CD4-positive, alpha-beta T cell treated with Interferon alpha-2 for 1 hour (primary cell): ENCODE measurements around the gene NACC1.
A peak's percentile ranks its signal among the peaks of the same experiment; 100 is the strongest.
"Not testable (repeated sequence)": the region's sequence is repeated elsewhere in the genome, so short reads cannot be mapped to it uniquely, and the experiment has no call there.

ENCODE experiments used
- DNase-seq, 2 donors: peaks; one replicate each; pipeline ENCODE4 v3.0.0-alpha.2; 2020 to 2022

Gene NACC1

DNA sequence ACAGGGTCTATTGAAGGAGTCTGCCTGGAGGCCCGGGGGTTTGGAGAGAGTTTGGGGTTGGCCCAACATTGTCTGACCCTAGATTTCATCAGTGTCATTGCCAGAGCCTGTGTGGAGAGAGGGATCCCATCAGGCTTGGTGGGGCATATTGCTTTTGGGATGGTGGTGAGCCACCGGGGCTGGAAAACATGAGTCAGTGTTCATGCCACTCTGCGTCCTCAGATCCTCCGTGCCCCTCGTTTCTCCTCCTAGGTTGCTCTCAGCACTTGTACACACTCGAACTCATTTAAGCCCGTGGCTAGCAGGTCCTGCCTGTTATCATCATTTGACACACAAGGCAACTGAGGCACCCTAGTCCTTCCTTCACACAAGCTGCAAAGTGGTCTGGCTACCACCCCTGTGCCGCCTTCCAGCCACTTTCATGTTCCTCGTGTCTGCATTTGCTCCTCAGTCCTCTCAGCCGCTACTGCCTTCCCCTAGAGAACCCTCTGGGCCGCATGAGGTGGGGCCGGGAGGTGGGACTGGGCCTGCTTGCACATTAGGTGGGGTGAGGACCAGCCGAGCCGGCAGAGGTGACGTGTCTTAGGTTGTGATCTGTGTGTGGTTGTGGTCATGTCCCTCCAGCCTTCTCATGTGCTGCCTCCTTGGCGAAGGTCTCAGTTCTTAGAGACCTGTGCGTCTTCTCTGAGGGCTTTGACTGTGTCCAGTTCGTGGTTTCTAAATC lies 3.6 kb downstream of the NACC1 start:
- peak; percentile 18 for DNase-seq

DNA sequence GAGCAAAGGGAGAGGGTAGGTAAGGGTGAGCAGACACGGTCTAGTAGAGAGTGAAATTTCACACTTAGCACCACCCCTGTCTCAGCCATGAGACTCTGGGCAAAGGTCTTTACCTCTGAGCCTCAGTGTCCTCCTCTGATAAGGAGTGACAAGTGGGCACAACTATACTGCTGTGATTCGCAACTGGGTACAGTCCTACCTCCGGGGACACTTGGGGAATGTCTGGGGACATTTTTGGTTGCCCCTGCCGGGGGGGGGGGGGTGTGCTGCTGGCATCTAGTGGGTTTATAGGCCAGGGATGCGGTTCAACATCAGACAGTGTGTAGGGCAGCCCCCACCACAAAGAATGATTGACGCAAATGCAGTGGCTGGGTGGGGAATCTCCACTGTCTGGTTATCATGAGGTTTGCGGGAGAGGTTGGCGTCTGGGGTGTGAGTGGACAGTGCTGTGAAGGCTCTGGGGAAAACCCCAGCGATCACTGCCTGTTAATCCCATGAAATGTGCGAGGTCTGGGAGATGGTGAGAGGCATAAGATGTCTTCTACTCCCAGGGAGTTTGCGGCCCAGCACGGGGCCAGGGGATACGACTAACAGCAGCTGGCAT lies 4.3 kb downstream of the NACC1 start:
- peak in 1 of 2 donors; percentile 31 for DNase-seq

DNA sequence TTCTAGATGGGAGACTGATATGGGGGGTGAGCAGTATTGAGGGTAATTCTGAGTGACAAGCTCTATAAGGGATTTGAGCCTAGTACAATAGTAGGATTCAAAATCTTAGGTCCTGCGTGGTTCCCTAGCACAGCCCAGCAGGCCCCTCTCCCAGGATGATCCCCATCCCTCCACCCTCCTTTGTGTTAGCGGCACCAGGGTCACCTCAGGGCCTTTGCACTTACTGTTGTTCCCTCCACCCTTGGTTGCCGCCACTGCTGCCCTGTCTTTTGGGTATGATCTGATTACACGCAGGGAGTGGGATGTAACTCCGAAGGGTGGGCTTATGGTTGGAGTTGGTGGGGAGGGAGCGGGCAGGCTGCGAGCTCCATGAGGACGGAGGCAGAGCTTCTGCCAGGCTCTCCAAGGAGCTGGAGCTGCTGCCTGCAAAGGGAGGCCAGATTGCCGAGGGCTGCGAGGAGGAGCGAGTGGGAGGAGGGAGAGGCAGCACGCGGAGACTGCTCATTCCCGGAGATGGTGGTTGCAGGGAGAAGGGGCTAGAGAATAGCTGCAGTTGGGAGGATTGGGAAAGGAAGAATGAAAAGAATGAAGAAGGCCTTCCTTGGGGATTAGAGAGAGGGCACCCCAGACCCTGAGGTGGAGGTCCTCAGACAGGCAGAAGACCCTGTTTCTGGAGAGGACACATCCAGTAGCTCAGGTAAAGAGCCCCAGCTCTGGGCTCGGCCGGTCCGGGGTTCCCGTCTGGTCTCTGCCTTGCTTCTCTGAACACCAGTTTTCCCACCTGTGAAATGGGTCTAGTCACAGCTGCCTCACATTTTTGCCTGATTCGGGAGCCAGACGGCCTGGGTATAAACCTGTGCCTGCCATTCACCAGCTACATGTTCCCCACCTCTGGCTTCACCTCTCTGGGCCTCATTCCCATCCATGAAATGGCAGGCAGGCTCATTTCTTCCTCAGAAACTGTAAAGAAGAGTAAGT lies 5.2 kb downstream of the NACC1 start:
- DNase-seq = no peak

DNA sequence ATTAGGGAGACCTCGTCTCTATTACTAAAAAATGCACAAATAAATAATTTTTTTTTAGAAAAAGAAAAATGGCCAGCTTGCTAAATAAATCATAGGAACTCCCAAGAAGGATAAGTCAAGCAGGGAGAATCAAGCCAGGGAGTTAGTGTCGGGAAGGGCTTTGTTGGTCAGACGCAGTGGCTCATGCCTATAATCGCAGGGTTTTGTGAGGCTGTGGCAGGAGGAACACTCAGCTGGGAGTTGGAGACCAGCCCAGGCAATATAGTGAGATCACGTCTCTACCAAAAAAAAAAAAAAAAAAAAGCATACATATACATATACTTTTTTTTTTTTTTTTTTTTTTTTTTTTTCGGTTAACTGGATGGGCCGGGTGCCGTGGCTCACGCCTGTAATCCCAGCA lies 9.0 kb downstream of the NACC1 start:
- DNase-seq = no peak

DNA sequence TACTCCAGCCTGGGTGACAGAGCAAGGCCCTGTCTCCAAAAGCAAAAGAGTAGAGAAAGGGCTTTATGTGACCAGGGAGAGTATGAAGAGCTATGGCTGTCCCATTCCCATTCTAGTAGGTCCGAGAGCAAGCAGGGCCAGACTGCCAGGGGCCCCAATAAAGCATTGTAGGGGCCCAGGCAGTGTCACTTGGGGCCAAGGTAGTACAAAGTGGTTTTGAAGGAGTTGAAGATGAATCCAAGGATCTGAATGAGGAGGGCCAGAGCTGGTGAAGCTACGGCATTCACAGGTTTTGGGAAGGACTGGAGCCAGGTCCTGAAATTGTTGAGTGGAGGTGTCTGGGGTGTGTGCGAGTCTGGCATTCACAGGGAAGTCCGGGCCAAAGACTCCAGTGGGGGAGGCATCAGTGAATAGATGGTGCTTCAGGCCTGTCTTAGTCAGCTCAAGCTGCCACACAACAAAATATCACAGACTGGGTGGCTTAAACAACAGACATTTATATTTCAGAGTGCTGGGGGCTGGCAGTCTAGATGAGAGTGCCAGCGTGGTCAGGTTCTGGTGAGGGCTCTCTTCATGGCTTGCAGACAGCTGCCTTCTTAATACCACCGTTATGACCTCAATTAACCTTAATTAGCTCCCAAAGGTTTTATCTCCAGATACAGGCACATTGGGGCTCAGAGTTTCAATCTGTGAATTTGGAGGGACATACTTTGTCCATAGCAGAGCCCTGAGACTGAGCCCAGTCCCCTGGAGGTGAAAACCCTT lies 9.9 kb downstream of the NACC1 start:
- no peak for DNase-seq

DNA sequence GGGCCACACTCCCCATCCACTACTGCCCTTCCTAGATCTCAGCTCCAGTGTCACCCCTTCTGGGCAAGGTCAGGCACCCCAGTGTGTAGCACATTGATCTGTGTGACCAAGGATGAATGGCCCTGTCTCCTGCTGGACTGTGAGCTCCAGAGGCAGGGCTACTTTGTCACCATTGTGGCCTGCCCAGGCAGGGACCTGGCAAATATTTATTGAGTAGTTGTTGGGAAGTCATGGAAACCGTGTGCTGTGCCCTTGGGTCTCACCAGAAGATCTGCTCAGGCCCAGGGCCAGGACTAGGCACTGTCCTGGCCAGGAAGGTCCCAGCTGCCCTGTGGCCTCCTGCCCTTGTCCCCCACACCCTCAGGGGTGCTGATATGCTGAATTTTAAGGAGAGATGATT lies 10.5 kb downstream of the NACC1 start:
- DNase-seq = no peak

DNA sequence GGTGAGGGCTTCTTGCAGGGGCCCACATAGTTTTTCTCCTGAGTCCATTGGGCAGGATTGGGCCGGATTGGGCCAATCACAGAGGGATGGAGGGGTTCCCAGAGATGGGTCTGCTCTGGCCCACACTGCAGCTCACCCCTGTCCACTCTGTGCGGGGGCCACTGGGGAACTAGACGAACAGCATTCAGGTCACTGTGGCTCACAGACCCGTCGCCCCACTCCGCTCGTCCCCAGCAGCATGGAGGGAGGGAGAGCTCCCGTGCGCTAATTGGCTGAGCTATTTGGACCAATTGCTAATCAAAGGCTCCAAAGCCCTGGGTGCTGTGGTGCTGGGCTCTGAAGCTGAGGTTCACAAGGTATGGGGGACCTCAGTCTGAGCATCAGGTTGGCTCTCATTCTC lies 11.3 kb downstream of the NACC1 start:
- no peak for DNase-seq

DNA sequence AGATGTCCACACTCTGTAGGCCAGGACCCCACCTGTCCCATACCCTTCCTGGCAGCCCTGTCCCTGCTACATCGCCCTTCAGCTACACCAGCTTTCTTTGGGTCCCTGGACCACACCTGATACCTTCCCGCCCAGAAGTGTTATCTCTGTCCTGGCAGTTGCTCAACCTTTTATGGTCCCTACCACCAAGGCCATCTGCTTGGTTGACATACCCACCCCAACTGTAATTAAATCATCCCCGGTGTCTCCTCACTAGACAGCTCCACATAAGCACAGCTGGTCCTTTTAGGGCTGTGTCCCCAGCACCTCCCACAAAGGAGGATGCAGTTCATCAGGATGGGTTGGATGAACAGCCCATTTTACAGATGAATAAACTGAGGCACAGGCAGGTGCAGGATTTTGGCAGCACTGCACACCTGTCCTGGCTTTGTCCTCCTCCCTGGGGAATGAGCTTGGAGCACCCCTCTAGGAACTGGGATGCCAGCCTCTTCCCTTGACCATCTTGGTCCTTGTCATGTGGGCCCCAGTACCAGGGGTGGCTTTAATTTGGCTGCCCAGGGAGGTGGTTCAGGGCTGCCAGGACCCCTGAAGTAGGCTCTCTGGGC lies 12.9 kb downstream of the NACC1 start:
- DNase-seq = no peak

DNA sequence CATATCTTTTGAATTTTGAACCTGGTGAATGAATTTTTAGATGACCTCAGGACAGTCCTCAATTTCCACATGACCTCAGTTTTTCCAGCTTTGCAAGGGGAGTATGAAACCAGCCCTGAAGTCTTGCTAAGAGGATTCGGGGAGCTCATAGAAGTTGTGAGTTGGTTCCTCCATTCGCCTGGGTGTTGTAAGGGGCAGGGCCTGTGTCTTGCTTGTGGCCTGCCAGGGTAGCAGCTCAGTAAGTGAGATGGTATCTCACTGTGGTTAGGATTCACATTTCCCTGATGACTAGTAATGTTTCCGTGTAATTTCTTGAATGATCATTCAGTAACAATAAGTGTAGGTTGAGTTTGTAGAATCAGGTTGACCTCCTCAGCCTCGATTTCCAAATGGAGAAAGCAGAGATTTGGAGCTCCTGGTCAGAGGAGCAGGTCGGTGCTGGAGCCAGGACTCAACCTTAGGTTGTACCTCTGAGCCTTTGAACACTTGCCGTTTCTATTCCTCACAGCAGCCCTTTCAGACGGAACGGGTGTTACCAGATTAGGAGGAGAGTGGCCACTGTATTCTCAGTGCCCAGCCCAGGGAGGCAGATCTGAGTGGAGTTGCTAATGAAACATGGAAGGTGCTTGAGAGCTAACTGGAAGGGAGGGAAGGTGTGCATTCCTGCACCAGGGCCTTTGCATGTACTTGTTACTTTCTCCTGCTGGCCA lies 14.6 kb downstream of the NACC1 start:
- DNase-seq = peak; percentile 22 to 65

DNA sequence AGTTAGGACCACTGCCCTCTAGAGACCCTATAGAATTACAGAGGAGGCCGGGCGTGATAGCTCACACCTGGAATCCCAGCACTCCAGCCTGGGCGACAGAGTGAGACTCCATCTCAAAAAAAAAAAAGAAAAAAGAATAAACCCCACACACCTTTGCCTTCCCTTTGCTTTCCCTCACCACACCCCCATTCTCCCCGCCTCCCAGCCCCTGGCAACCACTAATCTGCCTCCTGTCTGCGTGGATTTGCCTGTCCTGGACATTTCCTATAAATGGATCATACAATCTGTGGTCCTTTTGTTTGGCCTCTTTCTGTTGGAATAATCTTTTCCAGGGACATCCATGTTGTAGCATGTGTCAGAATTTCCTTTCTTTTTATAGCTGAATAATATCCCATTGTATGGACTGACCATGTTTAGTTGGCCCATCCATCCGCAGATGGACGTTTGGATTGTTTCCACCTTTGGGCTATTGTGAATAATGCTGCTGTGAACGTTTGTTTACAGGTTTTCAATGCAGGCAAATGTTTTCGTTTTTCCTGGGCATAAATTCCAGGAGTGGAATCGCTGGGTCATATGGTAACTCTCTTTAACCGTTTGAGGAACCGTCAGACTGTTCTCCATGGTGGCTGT lies 15.3 kb downstream of the NACC1 start:
- DNase-seq = no peak

DNA sequence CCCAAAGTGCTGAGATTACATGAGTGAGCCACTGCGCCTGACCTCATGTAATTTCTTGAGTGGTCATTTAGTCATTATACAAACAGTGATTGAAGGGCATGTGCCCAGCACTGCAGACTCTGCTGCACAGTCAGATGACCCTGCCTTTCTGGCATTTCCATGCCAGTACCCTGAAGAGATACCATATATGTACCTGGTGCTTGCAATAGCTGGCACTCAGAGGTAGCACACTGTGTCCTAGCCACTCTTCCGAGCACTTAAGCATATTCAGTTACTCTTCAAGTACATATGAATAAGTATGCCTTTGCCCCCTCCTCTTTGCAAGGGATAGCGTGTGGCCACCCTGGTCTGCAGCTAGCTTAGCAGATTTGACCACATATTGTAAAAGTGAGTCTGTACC lies 16.6 kb downstream of the NACC1 start:
- DNase-seq = no peak

DNA sequence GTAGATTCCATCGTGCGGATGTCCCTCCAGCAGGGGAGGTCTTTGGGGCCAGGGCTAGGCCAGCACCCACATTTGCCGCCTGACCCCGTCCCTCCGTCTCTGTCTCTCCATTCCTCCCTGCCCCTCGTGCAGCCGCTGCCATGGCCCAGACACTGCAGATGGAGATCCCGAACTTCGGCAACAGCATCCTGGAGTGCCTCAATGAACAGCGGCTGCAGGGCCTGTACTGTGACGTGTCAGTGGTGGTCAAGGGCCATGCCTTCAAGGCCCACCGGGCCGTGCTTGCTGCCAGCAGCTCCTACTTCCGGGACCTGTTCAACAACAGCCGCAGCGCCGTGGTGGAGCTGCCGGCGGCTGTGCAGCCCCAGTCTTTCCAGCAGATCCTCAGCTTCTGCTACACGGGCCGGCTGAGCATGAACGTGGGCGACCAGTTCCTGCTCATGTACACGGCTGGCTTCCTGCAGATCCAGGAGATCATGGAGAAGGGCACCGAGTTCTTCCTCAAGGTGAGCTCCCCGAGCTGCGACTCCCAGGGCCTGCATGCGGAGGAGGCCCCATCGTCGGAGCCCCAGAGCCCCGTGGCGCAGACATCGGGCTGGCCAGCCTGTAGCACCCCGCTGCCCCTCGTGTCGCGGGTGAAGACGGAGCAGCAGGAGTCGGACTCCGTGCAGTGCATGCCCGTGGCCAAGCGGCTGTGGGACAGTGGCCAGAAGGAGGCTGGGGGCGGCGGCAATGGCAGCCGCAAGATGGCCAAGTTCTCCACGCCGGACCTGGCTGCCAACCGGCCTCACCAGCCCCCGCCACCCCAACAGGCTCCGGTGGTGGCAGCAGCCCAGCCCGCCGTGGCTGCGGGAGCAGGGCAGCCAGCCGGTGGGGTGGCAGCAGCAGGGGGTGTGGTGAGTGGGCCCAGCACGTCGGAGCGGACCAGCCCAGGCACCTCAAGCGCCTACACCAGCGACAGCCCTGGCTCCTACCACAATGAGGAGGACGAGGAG lies 17.3 kb downstream of the NACC1 start:
- DNase-seq = no peak

DNA sequence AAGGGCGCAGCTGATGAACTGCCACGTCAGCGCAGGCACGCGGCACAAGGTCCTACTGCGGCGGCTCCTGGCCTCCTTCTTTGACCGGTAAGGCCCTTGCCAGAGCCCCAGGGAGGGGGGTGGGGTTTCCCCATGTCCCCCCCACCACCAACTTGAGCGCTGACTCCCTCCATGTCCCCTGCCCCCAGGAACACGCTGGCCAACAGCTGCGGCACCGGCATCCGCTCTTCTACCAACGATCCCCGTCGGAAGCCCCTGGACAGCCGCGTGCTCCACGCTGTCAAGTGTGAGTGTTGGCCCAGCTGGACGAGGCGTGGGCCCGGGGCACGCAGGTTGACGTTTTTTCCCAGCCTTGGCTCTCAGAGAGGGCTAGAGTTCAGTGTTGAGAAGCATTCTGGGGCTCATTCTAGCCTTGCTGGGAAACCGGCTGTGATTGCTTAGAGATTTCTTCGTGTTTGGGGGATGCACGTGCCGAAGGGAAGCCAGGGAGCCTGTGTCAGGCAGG lies 19.3 kb downstream of the NACC1 start:
- no peak for DNase-seq

DNA sequence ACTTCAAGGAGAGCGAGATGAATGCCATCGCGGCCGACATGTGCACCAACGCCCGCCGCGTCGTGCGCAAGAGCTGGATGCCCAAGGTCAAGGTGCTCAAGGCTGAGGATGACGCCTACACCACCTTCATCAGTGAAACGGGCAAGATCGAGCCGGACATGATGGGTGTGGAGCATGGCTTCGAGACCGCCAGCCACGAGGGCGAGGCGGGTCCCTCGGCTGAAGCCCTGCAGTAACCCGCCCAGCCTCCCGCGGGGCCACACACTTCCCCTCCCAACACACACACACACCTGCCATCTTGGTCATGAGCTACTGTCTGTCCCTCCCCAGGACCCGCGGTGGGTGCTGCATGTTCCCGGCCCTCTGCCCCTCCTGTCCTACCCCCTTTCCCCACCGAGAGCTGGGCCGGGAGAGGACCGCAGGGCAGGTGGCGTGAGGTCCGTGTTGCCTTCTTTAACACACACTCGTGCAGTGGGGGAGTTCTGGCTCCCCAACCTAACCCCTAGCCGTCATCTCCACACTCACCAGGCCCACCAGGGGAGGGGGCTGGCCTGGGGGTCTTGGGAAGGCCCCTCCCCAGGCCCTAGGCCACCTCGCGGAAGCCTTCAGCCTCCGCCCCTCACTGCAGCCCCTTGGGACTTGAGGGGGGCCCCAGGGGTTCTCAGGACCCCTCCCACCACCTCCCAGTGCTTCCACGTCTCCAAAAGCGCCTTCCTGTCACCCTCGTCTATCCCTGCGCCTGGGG lies 20.3 kb downstream of the NACC1 start:
- no peak for DNase-seq

DNA sequence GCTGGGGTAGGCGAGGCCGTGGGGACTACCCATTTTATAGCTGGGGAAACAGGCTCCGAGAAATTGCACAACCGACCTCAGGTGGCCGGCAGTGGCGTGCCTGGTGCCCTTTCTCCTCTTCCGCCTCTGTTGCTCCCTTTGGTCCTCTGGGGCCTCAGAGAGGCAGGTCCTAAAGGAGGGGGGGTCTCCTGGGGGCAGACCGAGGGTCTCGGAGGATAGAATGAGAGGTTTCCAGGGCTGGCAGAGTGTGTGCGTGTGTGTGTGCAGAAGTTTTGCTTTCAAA lies 20.8 kb downstream of the NACC1 start:
- no peak for DNase-seq

DNA sequence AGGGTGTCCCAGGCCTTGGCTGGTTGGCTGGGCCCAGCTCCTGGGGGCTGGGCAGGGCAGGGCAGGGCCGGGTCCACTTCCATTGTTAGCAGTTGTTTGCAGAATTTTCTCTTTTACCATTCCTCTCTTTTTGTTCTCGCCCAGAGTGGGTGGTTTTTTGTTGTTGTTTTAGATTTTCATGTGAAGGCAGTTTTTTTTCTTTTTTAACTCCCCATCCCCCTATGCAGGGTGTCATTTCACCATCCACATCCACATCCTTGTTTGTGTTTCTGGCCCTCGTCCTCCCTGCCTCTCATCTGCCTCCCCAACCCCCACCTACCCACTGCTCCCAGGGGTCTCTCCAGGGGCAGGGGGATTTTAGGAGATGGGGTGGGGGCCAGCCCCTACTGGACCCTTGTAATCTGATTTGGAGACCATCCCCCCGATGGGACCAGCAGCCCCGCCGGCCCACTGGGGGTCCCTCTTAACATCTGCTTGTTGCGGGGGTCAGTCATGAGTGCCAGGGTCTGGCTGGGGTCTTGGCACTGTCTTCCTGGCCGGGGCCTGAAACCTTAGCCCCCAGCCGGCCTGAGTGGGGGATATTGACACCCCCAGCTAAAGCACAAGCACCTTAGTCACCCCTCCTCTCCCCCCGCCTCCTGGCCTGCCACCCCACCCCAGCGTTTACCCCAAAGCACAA lies 21.7 kb downstream of the NACC1 start:
- no peak for DNase-seq

DNA sequence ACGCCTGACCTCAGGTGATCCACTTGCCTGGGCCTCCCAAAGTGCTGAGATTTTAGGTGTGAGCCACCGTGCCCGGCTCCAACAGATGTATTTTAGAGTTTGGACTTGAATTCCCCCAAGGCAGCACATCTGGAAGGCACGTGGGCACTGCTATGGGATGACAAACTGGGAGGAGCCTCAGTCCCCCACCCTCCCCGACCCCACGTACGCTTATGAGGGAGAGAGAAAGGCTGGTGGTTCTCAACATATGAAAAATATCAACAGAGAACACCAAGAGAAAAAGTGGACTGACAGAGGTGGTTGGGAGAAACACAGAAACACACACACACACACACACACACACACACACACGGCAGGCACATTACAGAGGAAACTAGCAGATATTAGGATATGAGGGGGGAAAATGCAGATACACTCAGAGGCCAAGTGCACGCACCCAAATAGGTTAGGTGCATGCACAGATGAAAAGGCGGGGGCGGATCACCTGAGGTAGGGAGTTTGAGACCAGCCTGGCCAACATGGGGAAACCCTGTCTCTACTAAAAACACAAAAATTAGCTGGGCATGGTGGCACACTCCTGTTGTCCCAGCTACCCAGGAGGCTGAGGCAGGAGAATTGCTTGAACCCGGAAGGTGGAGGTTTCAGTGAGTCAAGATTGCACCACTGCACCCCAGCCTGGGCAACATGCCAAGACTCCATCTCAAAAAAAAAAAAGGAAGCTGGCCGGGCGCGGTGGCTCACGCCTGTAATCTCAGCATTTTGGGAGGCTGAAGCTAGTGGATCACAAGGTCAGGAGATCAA lies 28.9 kb downstream of the NACC1 start:
- peak in 1 of 2 donors; percentile 45 for DNase-seq

DNA sequence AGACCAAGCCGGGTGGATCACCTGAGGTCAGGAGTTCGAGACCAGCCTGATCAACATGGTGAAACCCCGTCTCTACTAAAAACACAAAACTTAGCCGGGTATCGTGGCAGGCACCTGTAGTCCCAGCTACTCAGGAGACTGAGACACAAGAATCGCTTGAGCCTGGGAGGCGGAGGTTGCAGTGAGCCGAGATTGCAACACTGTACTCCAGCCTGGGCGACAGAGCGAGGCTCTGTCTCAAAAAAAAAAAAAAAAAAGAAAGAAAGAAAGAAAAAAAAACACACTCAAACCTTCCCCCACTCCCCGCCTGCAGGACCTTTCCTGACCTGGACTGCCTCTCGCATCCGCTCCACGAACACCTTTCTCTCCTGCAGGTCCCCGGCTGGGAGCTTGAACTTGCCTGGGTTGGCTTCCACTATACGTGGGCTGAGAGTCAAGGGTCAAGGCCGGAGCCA lies 31.1 kb downstream of the NACC1 start:
- not testable (repeated sequence) for DNase-seq
